BJ (cell line): ENCODE results near the gene ARHGAP8. TPM values are rescaled to one million over a fixed set of nuclear protein-coding genes. Genes with fewer than 3 reads are reported as not detected.

Experiments
- CTCF ChIA-PET: fragments of 350-600 bp; formaldehyde crosslinking; extraction: SDS; loops from one replicate; lab custom pipeline; 2021; ENCODE audit warnings: antibody characterized with exemption, inconsistent platforms; lab: Yijun Ruan, JAX
- POLR2A ChIA-PET: fragments of 300-600 bp; sonication (Branson Sonifier 250); formaldehyde crosslinking; extraction: SDS; loops from one replicate; lab custom pipeline; 2021; ENCODE audit warnings: antibody characterized with exemption; lab: Charles Lee
- DNase-seq: peaks from one replicate; pipeline ENCODE4 v3.0.0-alpha.2; 2011; ENCODE audit warnings: low read depth
- H3K27me3 ChIP-seq: 2 replicates; pipeline ENCODE4 v1.6.0; 2011; ENCODE audit warnings: low read length; ENCODE audit not compliant: control insufficient read depth, insufficient read depth
- H3K36me3 ChIP-seq: 2 replicates; pipeline ENCODE4 v1.5.1; 2011; ENCODE audit warnings: low read length; ENCODE audit not compliant: control insufficient read depth, insufficient read depth
- H3K4me3 ChIP-seq: 2 replicates; pipeline ENCODE4 v1.5.1; 2011; ENCODE audit warnings: low read depth, mild to moderate bottlenecking, control low read depth, low read length
- CTCF ChIP-seq: IDR thresholded peaks from 2 replicates; pipeline ENCODE4 v1.5.1; 2011; ENCODE audit warnings: low read depth, mild to moderate bottlenecking, control low read depth, inconsistent platforms, low read length, moderate library complexity; ENCODE audit not compliant: insufficient read depth
- polyA plus RNA-seq: library from polyadenylated mRNA; depleted of rRNA; stranded (reverse); fragments of >200 nt; gene quantifications from 2 replicates; pipeline ENCODE4 v1.2.3, GENCODE V29; 2011

Gene ARHGAP8
- polyA plus RNA-seq, 1 experiment: 0.39 TPM

- ChIA-PET CTCF (interaction anchor here (0.7 to 12.9 kb wide), 8 partner anchors 10 to 736 kb away, joined by 3 to 142 read pairs (median 4); no protein-coding TSS in a partner anchor), POLR2A (interaction anchor here (0.6 kb wide), 1 partner anchor 30 kb away, joined by 4 read pairs; no protein-coding TSS in a partner anchor)
- DNase-seq: peak; percentile 24
Measured at GRCh38 chr22:44729391-44730021, 22.9 kb upstream of the ARHGAP8 start.

GRCh38 chr22:44730022-44730393 lies 22.4 kb upstream of the ARHGAP8 start:
- ChIA-PET POLR2A (no interaction called here), CTCF (interaction anchor here (0.7 to 12.9 kb wide), 8 partner anchors 10 to 737 kb away, joined by 3 to 142 read pairs (median 4); no protein-coding TSS in a partner anchor)
- no peak for DNase-seq
- peaks cover 22% of the 10 kb centered on the region for H3K36me3 ChIP-seq
- H3K27me3 ChIP-seq: no peaks in the 10 kb centered on the region
- no peak for TF ChIP-seq CTCF
- H3K4me3 ChIP-seq: no peak overlapping the region

More at GRCh38 chr22:44729391-44730021, 22.9 kb upstream of the ARHGAP8 start:
- H3K36me3 ChIP-seq: peaks cover 25% of the 10 kb centered on the region
- no peaks in the 10 kb centered on the region for H3K27me3 ChIP-seq
- H3K4me3 ChIP-seq: no peak overlapping the region
- peak; percentile 63 for TF ChIP-seq CTCF

- TF ChIP-seq CTCF: no peak
Measured at GRCh38 chr22:44730490-44731356, 21.7 kb upstream of the ARHGAP8 start.

GRCh38 chr22:44731357-44731970 lies 20.9 kb upstream of the ARHGAP8 start:
- Histone ChIP-seq H3K36me3 (peaks cover 18% of the 10 kb centered on the region), H3K27me3 (no peaks in the 10 kb centered on the region), H3K4me3 (no peak overlapping the region)
- TF ChIP-seq CTCF: no peak
- ChIA-PET CTCF (interaction anchor here (1.4 to 12.9 kb wide), 2 partner anchors 36 to 47 kb away, joined by 3 to 142 read pairs; no protein-coding TSS in a partner anchor), POLR2A (no interaction called here)
- no peak for DNase-seq

More at GRCh38 chr22:44730490-44731356, 21.7 kb upstream of the ARHGAP8 start:
- Histone ChIP-seq H3K27me3 (no peaks in the 10 kb centered on the region), H3K4me3 (no peak overlapping the region), H3K36me3 (peaks cover 22% of the 10 kb centered on the region)
- CTCF ChIA-PET: interaction anchor here (0.5 to 12.9 kb wide), 6 partner anchors 11 to 737 kb away, joined by 3 to 142 read pairs (median 5); no protein-coding TSS in a partner anchor
- POLR2A ChIA-PET: no interaction called here
- DNase-seq: no peak
